Heart left ventricle (tissue), 16 donors: ENCODE data around the gene CEP20. TPM values are rescaled to one million over a fixed set of nuclear protein-coding genes. Genes with fewer than 3 reads are reported as not detected.

Experiments
- ATAC-seq, 4 donors: fragments of 200-7000 bp; cut with Tn5 transposase; one replicate each; pipeline ENCODE4 v1.9.1; 2020 to 2022; ENCODE audit warnings: moderate library complexity in 4 of 4, mild to moderate bottlenecking in 3 of 4, moderate number of reproducible peaks in 1 of 4
- DNase-seq, 5 donors: peaks; one replicate each; pipeline ENCODE4 v3.0.0-alpha.2; 2020
- H3K27ac ChIP-seq, 12 donors: fragments of 200-600 bp; sonication (generic) in 4 of 12; one replicate each; pipeline versions ENCODE4 v1.5.0 to v1.8.0; 2016 to 2022; ENCODE audit warnings: mild to moderate bottlenecking in 2 of 12
- H3K27me3 ChIP-seq, 9 donors: fragments of 200-600 bp; sonication (generic) in 2 of 9; one replicate each; pipeline versions ENCODE4 v1.5.1 to v1.8.0; 2016 to 2022; ENCODE audit warnings: mild to moderate bottlenecking in 3 of 9
- H3K36me3 ChIP-seq, 9 donors: fragments of 200-600 bp; sonication (generic) in 2 of 9; one replicate each; pipeline versions ENCODE4 v1.5.0 to v1.8.0; 2018 to 2022; ENCODE audit warnings: mild to moderate bottlenecking in 2 of 9
- H3K4me1 ChIP-seq, 12 donors: fragments of 200-600 bp; sonication (generic) in 4 of 12; one replicate each; pipeline versions ENCODE4 v1.5.0 to v1.8.0; 2016 to 2022; ENCODE audit warnings: mild to moderate bottlenecking in 3 of 12
- H3K4me3 ChIP-seq, 12 donors: fragments of 200-600 bp; sonication (generic) in 4 of 12; one replicate each; pipeline versions ENCODE4 v1.5.0 to v1.8.0; 2017 to 2022; ENCODE audit warnings: mild to moderate bottlenecking in 9 of 12, moderate library complexity in 4 of 12
- H3K9me3 ChIP-seq, 12 donors: fragments of 200-600 bp; sonication (generic) in 4 of 12; one replicate each; pipeline versions ENCODE4 v1.5.0 to v1.8.0; 2016 to 2022; ENCODE audit warnings: mild to moderate bottlenecking in 1 of 12
- POLR2A ChIP-seq, 2 donors: fragments of 450-650 bp; IDR thresholded peaks; one replicate each; pipeline ENCODE4 v1.6.1; 2017; ENCODE audit warnings: antibody characterized with exemption in 2 of 2, mild to moderate bottlenecking in 2 of 2, moderate library complexity in 2 of 2
- intact Hi-C, 10 donors: fragments of 100-400 bp; cut with DNase I; formaldehyde crosslinking; loops; one replicate each; pipeline versions ENCODE4 v1.11.1 to v1.14.2; 2022
- polyA plus RNA-seq, 2 donors: library from polyadenylated mRNA; stranded (reverse); fragments of 200-250 nt; gene quantifications; one replicate each; pipeline ENCODE4 v1.2.3, GENCODE V29; 2013
- total RNA-seq, 9 donors: library from RNA; depleted of rRNA in 2 of 9; stranded (reverse); fragments of >200 nt in 2 of 9; fragmentation: NEBNext Ultra II Directional in 3 of 9; extraction: Animal tissue kit (Norgen Biotek cat#: 25700) in 3 of 9; gene quantifications; one replicate each; pipeline versions ENCODE4 v1.1.0 to v1.2.4, GENCODE V29; 2016 to 2023
- TF ChIP-seq, protein P1 (sequence below), 12 donors: fragments of 200-600 bp; sonication (generic) in 4 of 12; IDR thresholded peaks; one replicate each; pipeline versions ENCODE4 v1.5.0 to v1.8.0; 2018 to 2022; ENCODE audit warnings: antibody characterized with exemption in 12 of 12, mild to moderate bottlenecking in 5 of 12
- donor health status: ischemic (EF 13 %, LVEDD 7.1; RV severe dilation, severe dysfunction).
- donor health status: healthy with polysubstance abuse.
- donor health status: DM: no; HTN: yes; CAD: no.
- donor health status: DM: no; HTN: no; CAD: no.
- donor health status: ischemic (EF 25% LVEDD 6.9; RV normal size, moderate dysfunction).
- donor health status: ischemic (EF 25% LVEDD 5.7; RV mildly dilated, moderate dysfunction).
- donor health status: healthy.
- donor health status: DM: yes; HTN: yes; CAD: no.
- donor health status: ischemic (EF 35%, LVEDD 5.7; RV mildly dilated, moderate dysfunction).
- donor health status: nonischemic (EF 11% LVEDD 7.7; RV severe dilation, severe dysfunction).
- donor health status: DM: yes; HTN: yes; CAD: no.
- donor health status: PGD.
- donor health status: ischemic (EF 29% LVEDD 5.4; RV normal size, mild dysfunction).
- donor health status: nonischemic (EF 23%, LVEDD 6.1; RV moderate dilation, normal function).

CEP20 gene
- total and polyA plus RNA-seq, 11 donors = 14.1 to 40.3 (median 28.0) TPM

DNA sequence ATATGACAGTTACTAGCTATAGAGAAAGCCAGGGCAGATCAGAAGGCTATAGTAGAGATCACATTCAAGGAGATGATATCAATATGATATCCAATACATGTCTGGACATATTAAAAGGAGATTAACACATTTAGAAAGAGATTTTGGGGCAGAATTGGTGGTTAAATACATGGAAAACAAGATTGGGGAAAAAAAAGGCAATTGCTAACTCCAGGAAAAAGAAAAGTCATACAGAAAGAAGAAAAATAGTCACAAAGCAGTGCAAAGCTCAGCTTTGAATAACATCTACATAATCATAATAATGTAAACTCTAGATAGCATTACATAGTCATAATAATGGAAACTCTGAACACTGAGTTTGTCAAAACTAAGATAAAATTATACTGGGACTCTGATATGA lies 72.2 kb downstream of the CEP20 start:
- DNase-seq (no peak), ATAC-seq (no peak)
- TF ChIP-seq POLR2A (IDR thresholded peaks at IDR 0.05) = no peak
- TF ChIP-seq, protein P1, sequence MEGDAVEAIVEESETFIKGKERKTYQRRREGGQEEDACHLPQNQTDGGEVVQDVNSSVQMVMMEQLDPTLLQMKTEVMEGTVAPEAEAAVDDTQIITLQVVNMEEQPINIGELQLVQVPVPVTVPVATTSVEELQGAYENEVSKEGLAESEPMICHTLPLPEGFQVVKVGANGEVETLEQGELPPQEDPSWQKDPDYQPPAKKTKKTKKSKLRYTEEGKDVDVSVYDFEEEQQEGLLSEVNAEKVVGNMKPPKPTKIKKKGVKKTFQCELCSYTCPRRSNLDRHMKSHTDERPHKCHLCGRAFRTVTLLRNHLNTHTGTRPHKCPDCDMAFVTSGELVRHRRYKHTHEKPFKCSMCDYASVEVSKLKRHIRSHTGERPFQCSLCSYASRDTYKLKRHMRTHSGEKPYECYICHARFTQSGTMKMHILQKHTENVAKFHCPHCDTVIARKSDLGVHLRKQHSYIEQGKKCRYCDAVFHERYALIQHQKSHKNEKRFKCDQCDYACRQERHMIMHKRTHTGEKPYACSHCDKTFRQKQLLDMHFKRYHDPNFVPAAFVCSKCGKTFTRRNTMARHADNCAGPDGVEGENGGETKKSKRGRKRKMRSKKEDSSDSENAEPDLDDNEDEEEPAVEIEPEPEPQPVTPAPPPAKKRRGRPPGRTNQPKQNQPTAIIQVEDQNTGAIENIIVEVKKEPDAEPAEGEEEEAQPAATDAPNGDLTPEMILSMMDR (IDR thresholded peaks at IDR 0.05) = no peak
- Histone ChIP-seq H3K27me3 (no peaks in the 10 kb centered on the region), H3K4me1 (peaks cover 0 to 15% (median 8%) of the 10 kb centered on the region in 12 donors), H3K4me3 (no peak overlapping the region), H3K9me3 (peaks cover 0 to 23% (median 12%) of the 10 kb centered on the region in 12 donors), H3K36me3 (no peaks in the 10 kb centered on the region), H3K27ac (peak overlapping the region in 1 of 12 donors; percentile 87)
- intact Hi-C loops = no loop called here

Other genes starting within 250 kb of the CEP20 start
- gene MARF1, start 245.4 kb downstream of the CEP20 start, total RNA-seq = 10 to 100 TPM; 24.1 to 61.3 (median 43.1) TPM
- 10 to 100 TPM; 11.4 to 17.5 TPM for gene MARF1, start 245.4 kb downstream of the CEP20 start, polyA plus RNA-seq
- 10 to 100 TPM; 13.6 to 32.3 (median 20.4) TPM for gene NDE1, start 238.4 kb downstream of the CEP20 start, total RNA-seq
- 10 to 100 TPM in 1 of 2 donors, 1 to 10 TPM in 1; 5.9 to 17.3 TPM for gene NDE1, start 238.4 kb downstream of the CEP20 start, polyA plus RNA-seq
- gene MYH11, start 31.6 kb downstream of the CEP20 start, total RNA-seq = 10 to 100 TPM in 8 of 9 donors, 1 to 10 TPM in 1; 9.8 to 71.9 (median 26.5) TPM
- gene MYH11, start 31.6 kb downstream of the CEP20 start, polyA plus RNA-seq = 10 to 100 TPM; 10.1 to 51.7 TPM
- 10 to 100 TPM; 14.4 to 28.0 (median 24.0) TPM for gene ABCC1, start 61.0 kb upstream of the CEP20 start, total RNA-seq
- gene ABCC1, start 61.0 kb upstream of the CEP20 start, polyA plus RNA-seq = 10 to 100 TPM in 1 of 2 donors, 1 to 10 TPM in 1; 8.1 to 10.8 TPM